C4-2B (cell line): ENCODE data around the gene LRCH2.

Experiments used
- H3K27ac ChIP-seq: fragments of 450-650 bp; 2 replicates; pipeline ENCODE4 v1.5.1; 2017
- CTCF ChIP-seq: fragments of 450-650 bp; conservative IDR thresholded peaks from 2 replicates; pipeline ENCODE4 v1.5.1; 2017; ENCODE audit warnings: mild to moderate bottlenecking
- ZFX ChIP-seq: fragments of 450-650 bp; IDR thresholded peaks from 2 replicates; pipeline ENCODE4 v1.6.1; 2017

LRCH2 gene

GRCh38 chrX:115138040-115138439 lies 95.9 kb downstream of the LRCH2 start:
- TF ChIP-seq CTCF (no peak), ZFX (no peak)
- H3K27ac ChIP-seq: no peak overlapping the region

GRCh38 chrX:115134382-115134781 lies 99.5 kb downstream of the LRCH2 start:
- no peak overlapping the region for H3K27ac ChIP-seq
- TF ChIP-seq CTCF (no peak), ZFX (no peak)

GRCh38 chrX:115112411-115112810 lies 121.5 kb downstream of the LRCH2 start:
- no peak for TF ChIP-seq CTCF
- no peak for TF ChIP-seq ZFX

GRCh38 chrX:115098897-115099296 lies 135.0 kb downstream of the LRCH2 start:
- TF ChIP-seq ZFX: no peak

More at GRCh38 chrX:115112411-115112810, 121.5 kb downstream of the LRCH2 start:
- no peak overlapping the region for H3K27ac ChIP-seq

GRCh38 chrX:115093191-115093590 lies 140.7 kb downstream of the LRCH2 start:
- H3K27ac ChIP-seq: no peak overlapping the region
- TF ChIP-seq CTCF: no peak
- TF ChIP-seq ZFX: no peak

More at GRCh38 chrX:115098897-115099296, 135.0 kb downstream of the LRCH2 start:
- H3K27ac ChIP-seq: no peak overlapping the region

- H3K27ac ChIP-seq: no peak overlapping the region
- no peak for TF ChIP-seq ZFX
- TF ChIP-seq CTCF: no peak
Measured at GRCh38 chrX:115089419-115089818, 144.5 kb downstream of the LRCH2 start.

GRCh38 chrX:115068896-115069295 lies 165.0 kb downstream of the LRCH2 start:
- TF ChIP-seq ZFX: no peak
- TF ChIP-seq CTCF: no peak
- H3K27ac ChIP-seq: peak overlapping the region; percentile 56; the same call in 1 of the 2 replicates

- TF ChIP-seq ZFX (no peak), CTCF (no peak)
- H3K27ac ChIP-seq: no peak overlapping the region
Measured at GRCh38 chrX:115067812-115068211, 166.1 kb downstream of the LRCH2 start.
